D341Med (cell line): Measurements from ENCODE around the gene KCNJ6.

Experiments used
- DNase-seq: peaks from one replicate; pipeline ENCODE4 v3.0.0; 2012; ENCODE audit warnings: low spot score

KCNJ6 gene

GRCh38 chr21:37642493-37642892 is 273.8 kb downstream of the KCNJ6 start:
- DNase-seq, result peak; percentile 53

GRCh38 chr21:37639756-37640155 is 276.5 kb downstream of the KCNJ6 start:
- no peak for DNase-seq

- DNase-seq, result no peak
These were observed 280.0 kb downstream of the KCNJ6 start for GRCh38 chr21:37636152-37636860.

DNA sequence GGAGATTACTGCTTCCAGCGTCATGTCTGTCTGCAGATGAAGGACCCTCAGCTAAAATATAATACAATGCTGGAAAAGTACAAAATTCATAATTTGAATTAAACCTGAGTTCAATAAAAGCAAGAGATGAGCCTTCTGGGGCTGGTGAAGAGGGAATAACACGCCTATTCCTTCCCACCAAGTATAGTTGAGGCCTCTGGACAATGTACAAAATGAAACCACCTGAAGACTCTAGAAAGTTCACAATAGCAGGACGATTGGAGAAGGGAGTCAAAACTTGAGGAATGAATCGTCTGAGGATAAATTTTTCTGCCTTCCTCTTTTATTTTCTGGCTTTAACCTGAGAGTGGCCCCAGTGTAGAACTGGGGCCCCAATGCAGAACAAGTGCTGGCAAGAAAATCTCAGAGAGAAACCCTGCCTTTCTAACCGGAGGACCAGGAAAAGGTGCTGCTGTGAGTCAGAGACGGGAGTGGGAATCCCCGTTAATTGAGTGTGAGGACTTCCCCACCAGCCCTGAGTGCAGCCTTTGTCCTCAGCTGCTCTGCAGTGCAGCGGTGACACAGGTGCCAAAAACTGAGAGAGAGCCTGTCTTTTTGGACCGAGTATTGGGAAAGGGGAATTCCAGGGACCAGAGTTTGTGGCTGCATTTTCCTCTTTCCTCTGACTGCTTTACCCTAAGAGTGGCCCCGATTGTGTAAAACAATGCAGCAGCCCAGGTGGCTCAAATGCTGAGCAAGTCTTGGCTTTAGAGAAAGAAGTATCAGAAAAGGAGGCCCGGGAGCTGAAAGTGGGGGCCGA is 284.7 kb downstream of the KCNJ6 start:
- no peak for DNase-seq

DNA sequence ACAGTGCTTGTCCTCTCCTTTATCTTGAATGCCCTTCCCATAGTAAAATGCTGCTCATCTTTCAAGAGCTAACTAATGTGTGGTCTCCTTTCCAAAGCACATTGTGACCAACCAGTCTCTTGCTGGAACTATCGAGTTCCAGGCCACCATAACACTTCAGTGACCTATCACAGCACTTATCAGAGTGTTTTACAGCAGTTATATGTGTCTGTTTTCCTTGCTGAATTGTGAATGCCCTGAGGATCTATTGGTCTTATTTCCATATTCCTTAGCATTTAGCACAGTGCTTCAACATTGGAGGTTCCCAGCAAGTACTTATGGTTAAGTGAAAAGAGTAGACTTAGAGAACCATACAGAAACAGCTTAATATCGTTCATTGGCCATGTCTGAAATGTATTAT is 285.4 kb downstream of the KCNJ6 start:
- DNase-seq, result no peak

- no peak for DNase-seq
These were observed 287.9 kb downstream of the KCNJ6 start for GRCh38 chr21:37628362-37628761.

- no peak for DNase-seq
These were observed 288.7 kb downstream of the KCNJ6 start for GRCh38 chr21:37627561-37627960.

DNA sequence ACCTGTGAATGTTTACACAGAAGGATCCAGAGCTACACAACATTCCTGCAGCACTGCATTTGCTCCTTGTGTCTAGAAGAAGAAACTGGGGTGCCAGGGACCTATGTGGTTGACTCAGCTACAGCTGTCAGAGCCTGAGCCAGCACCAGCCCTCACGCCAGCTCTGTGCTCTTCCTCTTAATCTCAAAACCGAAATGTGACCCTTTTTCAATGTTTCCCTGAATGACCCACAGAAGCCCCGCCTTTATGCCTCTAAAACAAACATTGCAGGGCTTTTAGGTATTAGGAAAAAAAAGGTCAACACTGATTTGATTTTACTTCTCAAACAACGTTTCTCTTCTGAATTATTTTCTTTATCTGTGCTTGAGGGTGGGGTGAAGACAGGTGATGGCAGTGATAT is 289.2 kb downstream of the KCNJ6 start:
- no peak for DNase-seq

GRCh38 chr21:37626320-37626719 is 289.9 kb downstream of the KCNJ6 start:
- no peak for DNase-seq

DNA sequence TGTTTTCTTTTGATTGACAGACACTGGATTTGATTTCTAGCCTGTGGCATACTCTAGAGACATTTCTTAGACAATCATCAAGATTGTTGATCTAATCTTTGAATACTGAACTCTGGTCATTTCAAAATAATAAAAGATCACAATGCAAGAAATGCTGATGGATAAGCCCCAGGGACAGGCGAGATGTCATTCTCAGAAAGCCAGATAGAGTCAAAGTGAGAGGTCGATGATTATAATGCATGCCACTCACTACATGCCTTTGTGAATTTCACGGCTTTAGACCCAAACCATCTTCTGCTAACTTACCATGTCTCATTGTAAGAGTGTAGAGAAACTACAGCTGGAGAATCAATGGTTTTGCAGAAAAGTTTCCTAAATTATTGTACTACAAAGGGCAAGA is 292.6 kb downstream of the KCNJ6 start:
- DNase-seq, result no peak

GRCh38 chr21:37623183-37623582 is 293.1 kb downstream of the KCNJ6 start:
- DNase-seq, result no peak

- DNase-seq, result no peak
These were observed 293.5 kb downstream of the KCNJ6 start for GRCh38 chr21:37622755-37623154.

DNA sequence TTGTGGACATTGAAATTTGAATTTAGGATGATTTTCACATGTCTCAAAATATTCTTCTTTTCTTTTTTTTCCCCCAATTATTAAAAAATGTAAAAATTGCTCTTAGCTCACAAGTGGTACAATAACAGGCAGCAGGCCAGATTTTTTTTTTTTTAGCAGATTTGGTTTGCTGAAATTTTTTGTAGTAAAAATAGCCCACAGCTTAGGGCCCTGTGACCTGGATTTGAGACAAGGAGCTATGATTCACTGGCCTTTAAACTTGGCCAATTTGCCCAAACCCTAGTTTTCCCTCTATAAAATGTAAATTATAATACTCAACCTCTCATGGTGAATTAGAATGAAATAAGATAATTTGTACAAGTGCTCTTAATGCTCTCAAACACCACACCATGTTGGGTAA is 295.9 kb downstream of the KCNJ6 start:
- no peak for DNase-seq

- DNase-seq, result no peak
These were observed 296.7 kb downstream of the KCNJ6 start for GRCh38 chr21:37619464-37619974.

DNA sequence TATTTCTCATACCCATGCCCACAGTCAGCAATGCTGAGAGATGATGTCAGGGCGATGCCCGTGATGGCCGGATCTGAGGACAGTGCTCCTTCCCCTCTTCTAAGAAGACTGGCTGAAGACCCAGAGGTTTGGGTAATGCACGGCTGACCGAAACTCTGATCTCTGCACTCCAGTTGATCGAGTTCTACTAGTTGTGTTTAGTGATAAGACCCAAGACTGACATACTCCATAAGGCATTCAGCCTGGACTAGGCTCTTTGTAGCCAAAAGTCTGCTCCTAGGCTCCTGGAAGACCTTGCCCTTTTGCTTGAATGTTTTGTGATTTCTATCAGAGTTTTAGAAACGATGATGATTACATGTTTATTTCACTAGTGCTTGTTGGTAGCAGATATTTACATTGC is 298.2 kb downstream of the KCNJ6 start:
- DNase-seq, result no peak

DNA sequence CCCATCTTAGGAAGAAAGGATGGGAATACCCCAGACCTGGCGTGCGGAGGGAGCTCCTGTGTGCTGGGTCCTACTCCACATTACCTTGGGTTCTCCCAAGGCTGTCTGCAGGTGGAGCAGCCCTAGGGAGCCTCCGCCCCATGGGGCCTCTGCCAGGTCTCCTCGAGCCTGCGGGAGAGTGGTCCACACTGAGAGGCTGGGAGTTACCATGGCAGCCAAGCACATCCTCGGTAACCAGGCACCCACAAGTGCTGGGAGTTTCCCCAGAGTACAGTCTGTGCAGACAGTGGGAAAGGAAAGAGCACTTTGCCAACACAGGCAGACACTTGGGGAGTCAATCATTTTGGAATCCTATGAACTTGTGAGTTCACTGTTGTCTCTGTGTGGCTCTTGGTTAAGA is 300.3 kb downstream of the KCNJ6 start:
- no peak for DNase-seq

- DNase-seq, result no peak
These were observed 301.8 kb downstream of the KCNJ6 start for GRCh38 chr21:37614351-37614875.

GRCh38 chr21:37607081-37607480 is 309.2 kb downstream of the KCNJ6 start:
- no peak for DNase-seq

DNA sequence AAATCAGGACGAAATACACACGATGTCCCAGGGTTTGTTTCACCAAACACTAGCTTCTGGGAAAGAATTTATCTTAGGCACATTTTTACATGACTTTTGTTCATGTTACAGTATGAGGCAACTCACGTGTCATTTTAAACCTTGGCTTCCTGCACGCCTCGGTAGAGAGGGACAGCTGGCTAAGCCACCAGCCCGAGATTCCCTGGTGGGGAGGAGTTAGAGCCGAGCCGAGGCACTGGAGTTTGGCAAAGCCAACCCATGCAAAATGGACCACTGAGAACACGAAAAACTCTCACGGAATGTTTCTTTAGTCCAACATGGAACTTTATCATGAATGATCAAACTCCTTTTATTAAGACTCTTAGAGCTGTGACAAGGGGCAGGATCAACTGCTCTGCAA is 309.7 kb downstream of the KCNJ6 start:
- no peak for DNase-seq

- DNase-seq, result no peak
These were observed 311.3 kb downstream of the KCNJ6 start for GRCh38 chr21:37605006-37605405.

- DNase-seq, result no peak
These were observed 313.1 kb downstream of the KCNJ6 start for GRCh38 chr21:37603129-37603528.

DNA sequence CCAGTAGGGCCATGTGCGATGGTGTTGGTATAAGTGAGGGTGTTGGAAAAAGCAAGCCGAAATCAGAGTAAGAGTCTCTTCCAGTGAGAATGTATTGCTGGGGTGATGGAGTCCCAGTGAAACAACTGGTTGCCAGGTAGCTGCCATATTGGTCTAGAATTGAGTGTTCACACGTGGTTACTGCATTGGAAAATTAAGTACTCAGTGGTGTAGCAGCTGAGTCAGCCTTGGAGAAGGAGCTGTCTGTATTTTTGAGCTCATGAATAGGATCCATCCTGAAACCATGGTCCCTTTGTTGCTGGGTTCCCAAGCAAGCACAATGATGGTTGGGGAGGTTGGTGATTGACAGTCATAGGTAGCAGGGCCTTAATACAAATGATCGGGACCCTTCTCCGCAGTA is 314.3 kb downstream of the KCNJ6 start:
- DNase-seq, result no peak

DNA sequence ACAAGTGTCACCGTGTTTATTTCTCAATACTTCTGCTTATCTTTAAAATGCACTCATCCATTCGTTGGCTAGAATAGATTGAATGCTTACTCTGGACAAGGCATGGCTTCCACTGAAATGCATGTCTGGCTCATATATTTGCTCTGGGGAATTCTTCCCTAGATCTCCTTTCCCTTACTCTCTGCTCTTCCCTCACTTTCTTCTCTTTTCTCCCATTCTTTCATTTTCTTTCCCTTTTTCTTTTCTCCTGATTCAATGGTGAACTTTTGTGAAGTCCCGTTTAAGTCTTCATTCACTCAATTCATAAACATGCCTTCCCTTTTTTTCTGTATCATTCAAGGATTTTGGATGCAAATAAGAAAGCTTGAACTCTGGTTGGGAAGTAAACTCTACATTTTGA is 315.2 kb downstream of the KCNJ6 start:
- no peak for DNase-seq
